ENCODE data around the gene PRM2.

PRM2 gene

DNA sequence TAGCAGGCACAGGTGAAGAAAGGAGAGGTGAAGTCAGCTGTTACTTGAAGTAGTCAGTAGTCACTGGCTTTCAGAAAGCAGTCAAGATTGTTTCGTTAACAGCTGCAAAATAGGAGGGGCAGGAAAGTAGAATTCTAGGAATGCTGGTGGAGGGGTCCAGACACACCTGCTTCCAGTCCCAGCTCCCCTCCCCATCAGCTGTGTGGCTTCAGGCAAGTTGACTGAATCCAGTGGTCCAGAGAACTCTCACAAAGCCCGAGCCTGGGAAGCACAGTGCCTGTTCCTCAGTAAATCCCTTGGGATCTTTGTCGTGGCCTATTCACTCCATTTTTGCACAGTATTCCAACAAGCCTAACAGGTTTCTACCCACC lies 15.7 kb downstream of the PRM2 start:
- TF ChIP-seq, protein P1, sequence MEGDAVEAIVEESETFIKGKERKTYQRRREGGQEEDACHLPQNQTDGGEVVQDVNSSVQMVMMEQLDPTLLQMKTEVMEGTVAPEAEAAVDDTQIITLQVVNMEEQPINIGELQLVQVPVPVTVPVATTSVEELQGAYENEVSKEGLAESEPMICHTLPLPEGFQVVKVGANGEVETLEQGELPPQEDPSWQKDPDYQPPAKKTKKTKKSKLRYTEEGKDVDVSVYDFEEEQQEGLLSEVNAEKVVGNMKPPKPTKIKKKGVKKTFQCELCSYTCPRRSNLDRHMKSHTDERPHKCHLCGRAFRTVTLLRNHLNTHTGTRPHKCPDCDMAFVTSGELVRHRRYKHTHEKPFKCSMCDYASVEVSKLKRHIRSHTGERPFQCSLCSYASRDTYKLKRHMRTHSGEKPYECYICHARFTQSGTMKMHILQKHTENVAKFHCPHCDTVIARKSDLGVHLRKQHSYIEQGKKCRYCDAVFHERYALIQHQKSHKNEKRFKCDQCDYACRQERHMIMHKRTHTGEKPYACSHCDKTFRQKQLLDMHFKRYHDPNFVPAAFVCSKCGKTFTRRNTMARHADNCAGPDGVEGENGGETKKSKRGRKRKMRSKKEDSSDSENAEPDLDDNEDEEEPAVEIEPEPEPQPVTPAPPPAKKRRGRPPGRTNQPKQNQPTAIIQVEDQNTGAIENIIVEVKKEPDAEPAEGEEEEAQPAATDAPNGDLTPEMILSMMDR (conservative IDR thresholded peaks at IDR 0.05; ENCODE audit: control insufficient read depth, insufficient read depth, low read depth, low read length), result no peak
- DNase-seq (ENCODE audit: low read depth), result no peak
- no peak overlapping the region for H3K4me3 ChIP-seq (ENCODE audit: control insufficient read depth, low read depth, low read length)

DNA sequence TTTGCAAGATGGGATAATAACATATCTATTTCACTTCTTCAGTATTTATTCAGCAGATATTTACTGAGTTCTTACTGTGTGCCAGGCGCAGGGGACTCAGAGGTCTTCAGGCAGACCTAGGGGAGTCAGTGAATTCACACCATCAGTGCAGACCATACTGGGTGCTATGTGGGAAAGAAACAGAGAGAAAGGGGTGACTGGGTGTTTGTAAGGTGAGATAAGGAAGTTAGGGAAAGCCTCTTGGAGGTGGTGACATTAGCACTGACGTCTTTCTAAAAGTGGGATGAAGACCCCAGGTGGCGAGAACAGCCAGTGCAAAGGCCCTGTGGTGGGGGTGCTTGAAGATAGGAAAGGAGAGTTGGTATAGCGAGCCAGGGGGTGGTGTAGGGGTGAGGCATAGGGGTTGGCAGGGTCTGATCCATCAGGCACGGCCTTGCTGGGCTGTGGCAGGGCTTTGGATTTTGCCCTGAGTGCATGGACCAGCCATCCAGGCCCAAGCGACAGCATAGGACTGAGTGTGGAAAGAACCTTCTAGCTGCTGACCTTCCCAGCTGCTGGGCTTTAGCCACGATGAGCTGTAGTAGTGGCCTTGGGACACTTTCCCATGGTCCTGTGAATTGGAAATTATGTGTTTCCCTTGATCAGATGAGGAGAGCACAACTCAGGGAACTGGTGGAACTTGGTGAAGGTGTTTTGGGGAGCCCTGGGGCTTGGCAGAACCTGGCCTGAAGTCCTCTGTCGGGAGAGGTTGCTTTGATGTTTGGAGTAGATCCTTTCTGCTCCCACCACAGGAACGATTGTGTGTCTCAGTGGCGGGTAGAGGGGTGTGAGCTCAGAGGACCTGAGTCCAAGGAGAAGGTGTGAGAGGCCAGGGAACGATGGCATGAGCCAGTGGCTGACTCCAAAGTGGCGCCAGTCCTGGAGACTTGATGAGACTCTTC lies 16.4 kb downstream of the PRM2 start:
- H3K4me3 ChIP-seq (ENCODE audit: control insufficient read depth, low read depth, low read length), result no peak overlapping the region
- TF ChIP-seq, protein P1 (conservative IDR thresholded peaks at IDR 0.05; ENCODE audit: control insufficient read depth, insufficient read depth, low read depth, low read length), result no peak
- DNase-seq (ENCODE audit: low read depth), result no peak

DNA sequence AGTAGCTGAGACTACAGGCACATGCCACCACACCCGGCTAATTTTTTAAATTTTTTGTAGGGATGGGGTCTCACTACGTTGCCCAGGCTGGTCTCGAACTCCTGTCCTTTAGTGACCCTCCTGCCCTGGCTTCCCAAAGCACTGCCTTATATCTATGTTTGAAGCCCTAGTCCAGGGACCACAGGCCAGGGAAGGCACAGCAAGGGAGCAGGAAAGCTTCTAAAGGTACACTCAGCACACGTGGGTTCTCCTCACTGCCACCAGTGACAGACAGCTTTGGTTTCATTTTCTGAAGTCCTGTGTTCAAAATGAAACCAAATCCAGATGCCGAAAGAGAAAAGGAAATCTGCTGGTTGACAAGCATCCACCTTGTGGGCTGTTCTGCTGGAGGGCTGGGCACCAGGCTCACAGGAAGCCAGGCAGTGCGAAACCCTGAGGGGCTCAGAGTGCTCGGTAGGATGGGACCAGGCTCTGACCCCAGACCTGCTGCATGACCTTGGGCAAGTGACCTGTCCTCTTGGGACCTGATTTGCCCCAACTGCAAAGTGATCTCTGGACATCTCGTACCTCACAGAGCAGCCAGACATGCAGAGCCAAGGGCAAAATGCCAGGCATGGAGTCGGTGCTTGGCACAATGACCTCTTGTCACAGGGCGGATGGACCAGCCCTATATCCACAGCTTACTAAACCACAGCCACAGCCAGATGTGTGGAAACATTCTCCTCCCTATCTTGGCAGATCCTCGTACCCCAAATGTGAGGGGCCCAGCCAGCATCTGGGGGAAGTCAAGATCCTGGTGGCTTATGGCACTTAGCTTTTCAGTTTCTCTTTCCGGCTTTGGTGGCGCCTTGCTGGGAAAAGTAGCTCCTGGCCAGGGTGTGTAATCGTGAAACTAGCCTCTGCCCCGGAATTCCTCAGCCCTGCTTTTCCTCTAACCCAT lies 17.5 kb downstream of the PRM2 start:
- H3K4me3 ChIP-seq (ENCODE audit: control insufficient read depth, low read depth, low read length), result no peak overlapping the region
- DNase-seq (ENCODE audit: low read depth), result no peak

DNA sequence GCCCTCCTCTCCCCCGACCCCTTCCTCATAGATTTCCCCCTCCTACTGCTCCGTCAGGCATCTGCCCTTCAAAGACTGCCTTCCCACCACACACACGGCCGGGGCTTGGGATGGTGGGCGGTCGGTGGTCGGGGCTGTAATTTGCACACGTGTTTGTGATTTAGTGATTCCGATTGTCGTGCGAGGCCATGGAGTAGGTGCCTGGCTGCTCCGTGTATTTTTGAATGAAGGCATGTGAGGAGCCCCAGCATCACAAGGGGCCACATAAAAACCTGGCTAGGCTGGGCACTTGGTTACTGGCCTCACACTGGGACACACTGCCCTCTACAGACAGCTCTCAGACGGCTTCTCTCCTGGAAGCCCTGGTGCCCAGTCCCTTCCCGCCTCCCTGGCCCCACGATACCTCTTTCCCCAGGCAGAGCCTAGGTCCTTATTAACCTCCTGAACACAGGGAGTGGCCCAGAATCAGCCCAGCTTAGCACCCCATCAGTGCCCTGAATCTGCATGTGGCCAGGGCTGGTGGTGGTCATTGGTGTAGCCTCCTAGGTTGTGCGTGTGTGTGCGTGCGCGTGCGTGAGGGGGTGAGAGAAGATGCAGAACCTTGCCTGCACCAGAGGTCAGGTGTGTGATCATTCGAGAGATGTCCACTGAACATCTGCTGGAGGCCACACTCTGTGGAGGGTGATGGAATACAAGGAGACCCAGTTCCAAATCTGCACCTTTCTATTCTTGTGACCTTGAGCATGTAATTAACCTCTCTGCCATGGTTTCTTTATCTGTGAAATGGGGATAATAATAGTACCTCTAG lies 18.9 kb downstream of the PRM2 start:
- DNase-seq (ENCODE audit: low read depth), result peak; percentile 82
- peak overlapping the region; percentile 75 for H3K4me3 ChIP-seq (ENCODE audit: control insufficient read depth, low read depth, low read length)
- TF ChIP-seq, protein P1 (conservative IDR thresholded peaks at IDR 0.05; ENCODE audit: control insufficient read depth, insufficient read depth, low read depth, low read length), result peak; percentile 86

More for the DNA sequence above, 17.5 kb downstream of the PRM2 start:
- TF ChIP-seq, protein P1 (conservative IDR thresholded peaks at IDR 0.05; ENCODE audit: control insufficient read depth, insufficient read depth, low read depth, low read length), result no peak

DNA sequence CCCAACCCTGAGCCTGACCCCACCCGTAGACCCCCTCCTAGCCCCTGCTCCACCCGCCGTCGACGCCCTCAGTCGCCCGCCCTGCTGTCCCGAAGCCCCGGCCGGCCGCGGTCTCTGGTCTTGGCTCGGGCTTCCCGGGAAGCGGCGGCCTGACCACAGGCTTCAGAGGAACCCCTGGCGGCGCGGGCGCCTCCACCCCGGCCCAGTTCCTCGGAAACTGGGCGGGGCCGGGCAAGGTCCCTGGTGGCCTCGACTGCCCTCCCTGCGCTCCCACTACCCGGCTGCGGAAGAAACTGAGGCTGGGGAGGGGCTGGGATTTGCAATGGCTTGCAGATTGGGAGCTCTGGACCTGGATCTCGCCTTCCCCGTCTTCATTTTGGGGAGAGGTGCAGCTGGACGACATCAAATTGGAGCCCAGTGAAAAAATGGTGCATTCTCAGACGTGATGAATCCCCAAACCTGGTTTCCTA lies 19.6 kb downstream of the PRM2 start:
- DNase-seq (ENCODE audit: low read depth), result peak; percentile 31
- peak overlapping the region; percentile 75 for H3K4me3 ChIP-seq (ENCODE audit: control insufficient read depth, low read depth, low read length)
- TF ChIP-seq, protein P1 (conservative IDR thresholded peaks at IDR 0.05; ENCODE audit: control insufficient read depth, insufficient read depth, low read depth, low read length), result no peak

Data from fibroblast of mammary gland (primary cell).